ENCODE results near the gene LTB4R2.

DNA sequence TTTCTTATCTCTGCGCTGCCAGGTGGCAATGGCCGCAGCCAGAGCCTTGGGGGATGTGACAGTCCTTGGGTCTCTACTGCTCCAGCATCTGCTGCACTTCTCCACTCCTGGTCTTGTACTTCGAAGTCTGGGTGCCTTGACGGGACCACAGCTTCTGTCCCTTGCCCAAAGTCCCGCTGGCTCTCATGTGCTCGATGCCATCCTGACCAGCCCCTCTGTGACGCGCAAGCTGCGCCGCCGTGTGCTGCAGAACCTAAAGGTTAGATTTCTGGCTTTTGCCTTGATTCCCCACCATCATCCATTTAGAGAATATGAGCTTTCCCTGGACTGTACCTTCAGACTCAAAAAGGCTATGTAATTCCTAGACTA lies 5.9 kb upstream of the LTB4R2 start:
- TF ChIP-seq, protein P1, sequence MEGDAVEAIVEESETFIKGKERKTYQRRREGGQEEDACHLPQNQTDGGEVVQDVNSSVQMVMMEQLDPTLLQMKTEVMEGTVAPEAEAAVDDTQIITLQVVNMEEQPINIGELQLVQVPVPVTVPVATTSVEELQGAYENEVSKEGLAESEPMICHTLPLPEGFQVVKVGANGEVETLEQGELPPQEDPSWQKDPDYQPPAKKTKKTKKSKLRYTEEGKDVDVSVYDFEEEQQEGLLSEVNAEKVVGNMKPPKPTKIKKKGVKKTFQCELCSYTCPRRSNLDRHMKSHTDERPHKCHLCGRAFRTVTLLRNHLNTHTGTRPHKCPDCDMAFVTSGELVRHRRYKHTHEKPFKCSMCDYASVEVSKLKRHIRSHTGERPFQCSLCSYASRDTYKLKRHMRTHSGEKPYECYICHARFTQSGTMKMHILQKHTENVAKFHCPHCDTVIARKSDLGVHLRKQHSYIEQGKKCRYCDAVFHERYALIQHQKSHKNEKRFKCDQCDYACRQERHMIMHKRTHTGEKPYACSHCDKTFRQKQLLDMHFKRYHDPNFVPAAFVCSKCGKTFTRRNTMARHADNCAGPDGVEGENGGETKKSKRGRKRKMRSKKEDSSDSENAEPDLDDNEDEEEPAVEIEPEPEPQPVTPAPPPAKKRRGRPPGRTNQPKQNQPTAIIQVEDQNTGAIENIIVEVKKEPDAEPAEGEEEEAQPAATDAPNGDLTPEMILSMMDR (IDR thresholded peaks at IDR 0.05), result no peak
- TF ChIP-seq POLR2A (IDR thresholded peaks at IDR 0.05), result no peak

All from adrenal gland (tissue), 5 donors.